ENCODE data around the gene SCNM1.

- no peak for TF ChIP-seq RAD21 (IDR thresholded peaks at IDR 0.05; ENCODE audit: low read depth)
- no peak for TF ChIP-seq CTCF (IDR thresholded peaks at IDR 0.05 in 2 of 3, conservative IDR thresholded peaks at IDR 0.05 in 1 of 3; ENCODE audit: borderline replicate concordance in 1 of 3, insufficient read depth in 1 of 3, low read depth in 2 of 3, low read length in 2 of 3)
Observed at GRCh38 chr1:151171190-151171589, 5.2 kb downstream of the SCNM1 start.
